Right lobe of liver (tissue), 4 donors: ENCODE data around the gene DAGLA.

Experiments used
- POLR2A ChIP-seq: fragments of 450-650 bp; IDR thresholded peaks from one replicate; pipeline ENCODE4 v1.6.1; 2017; ENCODE audit warnings: antibody characterized with exemption, mild to moderate bottlenecking
- TF ChIP-seq, protein P1 (sequence below), 4 donors: fragments of 200-600 bp in 3 of 4; fragments of 450-650 bp in 1 of 4; IDR thresholded peaks; one replicate each; pipeline versions ENCODE4 v1.5.1 to v1.8.0; 2016 to 2022; ENCODE audit warnings: antibody characterized with exemption in 4 of 4, mild to moderate bottlenecking in 2 of 4
- donor health status: DM: no; HTN: no; CAD: no.
- donor health status: DM: no; HTN: no; CAD: no.
- donor health status: DM: no; HTN: yes; CAD: no.

DNA sequence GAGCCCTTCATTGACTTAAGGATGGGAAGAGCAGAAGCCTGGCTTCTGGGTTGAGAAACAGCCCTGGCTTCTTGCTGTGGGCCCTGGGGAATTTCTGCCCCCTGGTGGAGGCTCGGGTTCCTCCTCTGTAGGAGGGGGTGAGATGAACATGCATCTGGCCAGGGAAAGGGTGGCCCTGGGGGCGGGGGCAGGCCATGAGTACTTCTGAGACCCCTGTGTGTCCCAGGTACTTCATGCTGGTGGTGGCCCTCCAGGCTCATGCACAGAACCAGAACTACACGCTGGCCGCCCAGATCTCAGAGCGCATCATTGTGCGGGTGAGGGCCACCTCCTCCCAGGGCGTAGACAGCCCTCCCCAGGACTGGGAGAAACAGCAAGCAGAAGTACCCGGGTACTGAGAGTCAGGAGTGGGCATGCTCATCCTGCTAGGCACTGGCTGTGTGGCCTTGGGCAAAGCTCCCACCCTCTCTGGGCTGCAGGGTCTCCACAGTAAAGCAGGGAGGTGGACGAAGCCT lies 96.4 kb downstream of the DAGLA start:
- TF ChIP-seq, protein P1, sequence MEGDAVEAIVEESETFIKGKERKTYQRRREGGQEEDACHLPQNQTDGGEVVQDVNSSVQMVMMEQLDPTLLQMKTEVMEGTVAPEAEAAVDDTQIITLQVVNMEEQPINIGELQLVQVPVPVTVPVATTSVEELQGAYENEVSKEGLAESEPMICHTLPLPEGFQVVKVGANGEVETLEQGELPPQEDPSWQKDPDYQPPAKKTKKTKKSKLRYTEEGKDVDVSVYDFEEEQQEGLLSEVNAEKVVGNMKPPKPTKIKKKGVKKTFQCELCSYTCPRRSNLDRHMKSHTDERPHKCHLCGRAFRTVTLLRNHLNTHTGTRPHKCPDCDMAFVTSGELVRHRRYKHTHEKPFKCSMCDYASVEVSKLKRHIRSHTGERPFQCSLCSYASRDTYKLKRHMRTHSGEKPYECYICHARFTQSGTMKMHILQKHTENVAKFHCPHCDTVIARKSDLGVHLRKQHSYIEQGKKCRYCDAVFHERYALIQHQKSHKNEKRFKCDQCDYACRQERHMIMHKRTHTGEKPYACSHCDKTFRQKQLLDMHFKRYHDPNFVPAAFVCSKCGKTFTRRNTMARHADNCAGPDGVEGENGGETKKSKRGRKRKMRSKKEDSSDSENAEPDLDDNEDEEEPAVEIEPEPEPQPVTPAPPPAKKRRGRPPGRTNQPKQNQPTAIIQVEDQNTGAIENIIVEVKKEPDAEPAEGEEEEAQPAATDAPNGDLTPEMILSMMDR (IDR thresholded peaks at IDR 0.05) = peak; percentile 72 to 87 (median 78)
- no peak for TF ChIP-seq POLR2A
